Mammary epithelial cell (primary cell): ENCODE measurements around the gene IRGQ.

Source experiments
- CTCF ChIP-seq, 2 donors: IDR thresholded peaks in 1 of 2; conservative IDR thresholded peaks in 1 of 2; 2 replicates each; pipeline ENCODE4 v1.5.1; 2011 to 2012; ENCODE audit warnings: inconsistent platforms in 2 of 2, low read length in 2 of 2, mild to moderate bottlenecking in 2 of 2, control low read depth in 1 of 2, low read depth in 1 of 2; ENCODE audit not compliant: insufficient read depth in 1 of 2; ENCODE audit errors: extremely low read depth in 1 of 2
- EZH2 ChIP-seq: IDR thresholded peaks from 2 replicates; pipeline ENCODE4 v1.6.1; 2012; ENCODE audit warnings: low read length, inconsistent platforms, borderline replicate concordance

DNA sequence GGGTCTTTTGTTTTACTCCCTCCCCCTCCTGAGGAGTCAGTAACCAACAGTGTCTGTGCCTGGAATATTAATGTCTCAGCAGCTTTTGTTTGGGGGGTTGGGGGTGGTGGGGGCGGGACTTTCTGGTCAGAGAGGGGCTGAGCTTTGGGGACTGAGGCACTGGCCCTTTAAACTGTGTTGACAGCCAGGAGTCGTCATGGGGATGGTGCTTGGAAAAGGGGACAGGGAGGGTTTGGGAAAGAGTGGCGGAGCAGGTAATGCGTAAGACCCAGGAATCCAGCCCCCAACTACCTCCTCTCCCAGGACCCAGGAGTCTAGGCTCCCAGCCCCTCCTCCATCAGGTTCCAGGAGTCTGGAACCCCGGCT lies 38.6 kb upstream of the IRGQ start:
- TF ChIP-seq CTCF (conservative IDR thresholded peaks at IDR 0.05 in 1 of 2, IDR thresholded peaks at IDR 0.05 in 1 of 2; ENCODE audit: extremely low read depth in 1 of 2, insufficient read depth in 1 of 2, low read depth in 1 of 2, low read length in 2 of 2) (no peak), EZH2 (no peak)
